ENCODE results near the gene CDH18. TPM values are rescaled to one million over a fixed set of nuclear protein-coding genes. Genes with fewer than 3 reads are reported as not detected.
A peak's percentile ranks its signal among the peaks of the same experiment; 100 is the strongest.

Gene CDH18
- total and polyA plus RNA-seq, 2 donors from 2014 or later, result not detected

- DNase-seq (peak in 1 of 5 donors; percentile 0), FAIRE-seq (no peak)
- no peaks in the 10 kb centered on the region for H3K4me1 ChIP-seq (ENCODE audit: control insufficient read depth in 2 of 3, insufficient read depth in 2 of 3, low read depth in 1 of 3, low read length in 3 of 3)
- H3K4me3 ChIP-seq (ENCODE audit: low read length in 3 of 3), result no peak overlapping the region
- no peak overlapping the region for H3K9ac ChIP-seq (ENCODE audit: low read length in 3 of 3)
- intact Hi-C loops (cut with DNase I), result no loop called here
- H3K36me3 ChIP-seq (ENCODE audit: control insufficient read depth in 2 of 3, insufficient read depth in 3 of 3, low read length in 3 of 3), result no peaks in the 10 kb centered on the region
- no peak overlapping the region for H3K27ac ChIP-seq (ENCODE audit: low read depth in 2 of 2, low read length in 2 of 2)
- H3K27me3 ChIP-seq (ENCODE audit: control insufficient read depth, insufficient read depth, low read length), result no peaks in the 10 kb centered on the region
- TF ChIP-seq CTCF (IDR thresholded peaks at IDR 0.05; ENCODE audit: borderline replicate concordance, extremely low read depth, insufficient read depth), result no peak
- H3K9me3 ChIP-seq (ENCODE audit: control insufficient read depth in 2 of 3, insufficient read depth in 1 of 3, low read length in 3 of 3), result peaks cover 0 to 5% (median 0%) of the 10 kb centered on the region in 3 donors
Measured at GRCh38 chr5:20023686-20024180, 35.7 kb upstream of the CDH18 start.

GRCh38 chr5:20020247-20020646 lies 32.2 kb upstream of the CDH18 start:
- intact Hi-C loops (cut with DNase I), result no loop called here
- FAIRE-seq (no peak), DNase-seq (no peak)
- Histone ChIP-seq H3K27ac (ENCODE audit: low read depth in 2 of 2, low read length in 2 of 2) (no peak overlapping the region), H3K9me3 (ENCODE audit: control insufficient read depth in 2 of 3, insufficient read depth in 1 of 3, low read length in 3 of 3) (peaks cover 0 to 5% (median 0%) of the 10 kb centered on the region in 3 donors), H3K27me3 (ENCODE audit: control insufficient read depth, insufficient read depth, low read length) (no peaks in the 10 kb centered on the region), H3K9ac (ENCODE audit: low read length in 3 of 3) (no peak overlapping the region), H3K4me3 (ENCODE audit: low read length in 3 of 3) (no peak overlapping the region), H3K4me1 (ENCODE audit: control insufficient read depth in 2 of 3, insufficient read depth in 2 of 3, low read depth in 1 of 3, low read length in 3 of 3) (no peaks in the 10 kb centered on the region), H3K36me3 (ENCODE audit: control insufficient read depth in 2 of 3, insufficient read depth in 3 of 3, low read length in 3 of 3) (no peaks in the 10 kb centered on the region)
- TF ChIP-seq CTCF (IDR thresholded peaks at IDR 0.05; ENCODE audit: borderline replicate concordance, extremely low read depth, insufficient read depth), result no peak

- DNase-seq (no peak), FAIRE-seq (no peak)
- intact Hi-C loops (cut with DNase I), result no loop called here
- H3K4me3 ChIP-seq (ENCODE audit: low read length in 3 of 3), result no peak overlapping the region
- no peak for TF ChIP-seq CTCF (IDR thresholded peaks at IDR 0.05; ENCODE audit: borderline replicate concordance, extremely low read depth, insufficient read depth)
- no peaks in the 10 kb centered on the region for H3K27me3 ChIP-seq (ENCODE audit: control insufficient read depth, insufficient read depth, low read length)
- no peak overlapping the region for H3K27ac ChIP-seq (ENCODE audit: low read depth in 2 of 2, low read length in 2 of 2)
- no peaks in the 10 kb centered on the region for H3K4me1 ChIP-seq (ENCODE audit: control insufficient read depth in 2 of 3, insufficient read depth in 2 of 3, low read depth in 1 of 3, low read length in 3 of 3)
- H3K9me3 ChIP-seq (ENCODE audit: control insufficient read depth in 2 of 3, insufficient read depth in 1 of 3, low read length in 3 of 3), result peaks cover 0 to 5% (median 0%) of the 10 kb centered on the region in 3 donors
- H3K36me3 ChIP-seq (ENCODE audit: control insufficient read depth in 2 of 3, insufficient read depth in 3 of 3, low read length in 3 of 3), result no peaks in the 10 kb centered on the region
- no peak overlapping the region for H3K9ac ChIP-seq (ENCODE audit: low read length in 3 of 3)
Measured at GRCh38 chr5:20017021-20017420, 29.0 kb upstream of the CDH18 start.

GRCh38 chr5:20000416-20000815 lies 12.4 kb upstream of the CDH18 start:
- intact Hi-C loops (cut with DNase I), result no loop called here
- Histone ChIP-seq H3K27me3 (ENCODE audit: control insufficient read depth, insufficient read depth, low read length) (no peaks in the 10 kb centered on the region), H3K27ac (ENCODE audit: low read depth in 2 of 2, low read length in 2 of 2) (no peak overlapping the region), H3K4me3 (ENCODE audit: low read length in 3 of 3) (no peak overlapping the region), H3K4me1 (ENCODE audit: control insufficient read depth in 2 of 3, insufficient read depth in 2 of 3, low read depth in 1 of 3, low read length in 3 of 3) (no peaks in the 10 kb centered on the region), H3K36me3 (ENCODE audit: control insufficient read depth in 2 of 3, insufficient read depth in 3 of 3, low read length in 3 of 3) (no peaks in the 10 kb centered on the region), H3K9ac (ENCODE audit: low read length in 3 of 3) (no peak overlapping the region), H3K9me3 (ENCODE audit: control insufficient read depth in 2 of 3, insufficient read depth in 1 of 3, low read length in 3 of 3) (no peaks in the 10 kb centered on the region)
- DNase-seq (no peak), FAIRE-seq (no peak)
- TF ChIP-seq CTCF (IDR thresholded peaks at IDR 0.05; ENCODE audit: borderline replicate concordance, extremely low read depth, insufficient read depth), result no peak

All from kidney (tissue), 14 donors.